Trophoblast cell (in vitro differentiated cells and primary cell): Measurements from ENCODE around the gene SLC5A10.
A peak's percentile ranks its signal among the peaks of the same experiment; 100 is the strongest.

Experiments
- DNase-seq, 2 donors: peaks; one replicate each; pipeline ENCODE4 v3.0.0-alpha.2; 2016
- H2AFZ ChIP-seq: 2 replicates; pipeline ENCODE4 v1.6.1; 2013; ENCODE audit warnings: low read length, moderate library complexity, mild to moderate bottlenecking; ENCODE audit not compliant: insufficient read depth, poor library complexity
- H2AK5ac ChIP-seq: 2 replicates; pipeline ENCODE4 v1.6.1; 2013; ENCODE audit warnings: mild to moderate bottlenecking, low read length
- H2BK120ac ChIP-seq: 2 replicates; pipeline ENCODE4 v1.6.1; 2013; ENCODE audit warnings: low read length, mild to moderate bottlenecking, moderate library complexity; ENCODE audit not compliant: insufficient read depth, poor library complexity
- H2BK12ac ChIP-seq: 2 replicates; pipeline ENCODE4 v1.6.1; 2013; ENCODE audit warnings: mild to moderate bottlenecking, low read length, moderate library complexity
- H2BK5ac ChIP-seq: 2 replicates; pipeline ENCODE4 v1.6.1; 2013; ENCODE audit warnings: low read length, low read depth, moderate library complexity, mild to moderate bottlenecking; ENCODE audit not compliant: poor library complexity
- H3K14ac ChIP-seq: 2 replicates; pipeline ENCODE4 v1.6.1; 2013; ENCODE audit warnings: mild to moderate bottlenecking, low read length
- H3K18ac ChIP-seq: 2 replicates; pipeline ENCODE4 v1.6.1; 2013; ENCODE audit warnings: mild to moderate bottlenecking, low read length
- H3K23ac ChIP-seq: 2 replicates; pipeline ENCODE4 v1.6.1; 2013; ENCODE audit warnings: low read length
- H3K27ac ChIP-seq: 2 replicates; pipeline ENCODE4 v1.5.1; 2013; ENCODE audit warnings: low read depth, mild to moderate bottlenecking, inconsistent platforms, low read length, moderate library complexity
- H3K27me3 ChIP-seq: 2 replicates; pipeline ENCODE4 v1.6.1; 2013; ENCODE audit warnings: inconsistent platforms, mild to moderate bottlenecking, low read length, moderate library complexity; ENCODE audit not compliant: insufficient read depth
- H3K36me3 ChIP-seq, 2 experiments: 1 replicate in 1 of 2; 2 replicates in 1 of 2; pipeline ENCODE4 v1.6.1; 2013; ENCODE audit warnings: low read length in 2 of 2, mild to moderate bottlenecking in 2 of 2, moderate library complexity in 1 of 2; ENCODE audit not compliant: insufficient read depth in 2 of 2, control insufficient read depth in 1 of 2
- H3K4ac ChIP-seq: 2 replicates; pipeline ENCODE4 v1.6.1; 2013; ENCODE audit warnings: low read depth, mild to moderate bottlenecking, low read length, moderate library complexity
- H3K4me1 ChIP-seq, 2 experiments: 1 replicate in 1 of 2; 2 replicates in 1 of 2; pipeline ENCODE4 v1.6.1; 2013; ENCODE audit warnings: low read length in 2 of 2, mild to moderate bottlenecking in 2 of 2, moderate library complexity in 1 of 2; ENCODE audit not compliant: insufficient read depth in 2 of 2, control insufficient read depth in 1 of 2
- H3K4me2 ChIP-seq: 2 replicates; pipeline ENCODE4 v1.6.1; 2013; ENCODE audit warnings: inconsistent platforms, mild to moderate bottlenecking, low read length, moderate library complexity
- H3K4me3 ChIP-seq: 2 replicates; pipeline ENCODE4 v1.5.1; 2013; ENCODE audit warnings: mild to moderate bottlenecking, low read depth, low read length, inconsistent platforms
- H3K79me1 ChIP-seq: one replicate; pipeline ENCODE4 v1.6.1; 2013; ENCODE audit warnings: low read length
- H3K79me2 ChIP-seq: 2 replicates; pipeline ENCODE4 v1.6.1; 2013; ENCODE audit warnings: low read length, mild to moderate bottlenecking; ENCODE audit not compliant: control insufficient read depth, insufficient read depth, poor library complexity
- H3K9ac ChIP-seq: 2 replicates; pipeline ENCODE4 v1.6.1; 2013; ENCODE audit warnings: mild to moderate bottlenecking, low read length
- H3K9me3 ChIP-seq: 2 replicates; pipeline ENCODE4 v1.6.1; 2013; ENCODE audit warnings: low read depth, mild to moderate bottlenecking, control low read depth, inconsistent platforms, low read length; ENCODE audit not compliant: insufficient read depth
- H4K12ac ChIP-seq: 2 replicates; pipeline ENCODE4 v1.6.1; 2013; ENCODE audit warnings: low read depth, mild to moderate bottlenecking, low read length, moderate library complexity
- H4K8ac ChIP-seq: 2 replicates; pipeline ENCODE4 v1.6.1; 2013; ENCODE audit warnings: low read depth, mild to moderate bottlenecking, low read length, moderate library complexity
- H4K91ac ChIP-seq: one replicate; pipeline ENCODE4 v1.6.1; 2013; ENCODE audit warnings: low read depth, mild to moderate bottlenecking, low read length, moderate library complexity
- WGBS: extraction: QIAGEN DNeasy Blood & Tissue Kit; methylation state at CpG from one replicate; pipeline ENCODE4 v1.1.7; 2013; ENCODE audit warnings: missing lambda C conversion rate; ENCODE audit not compliant: insufficient read length, insufficient coverage; ENCODE audit errors: extremely low coverage; 5-methylcytosine and 5-hydroxymethylcytosine counted together

The SLC5A10 gene

GRCh38 chr17:19002805-19003542 lies 51.0 kb downstream of the SLC5A10 start:
- H2AFZ ChIP-seq, result no peak overlapping the region

GRCh38 chr17:19003543-19004420 lies 51.8 kb downstream of the SLC5A10 start:
- Histone ChIP-seq H3K4me1 (peaks cover 21 to 34% of the 10 kb centered on the region in 2 experiments), H4K12ac (peak overlapping the region; percentile 39), H3K79me2 (peaks cover 15% of the 10 kb centered on the region), H3K4ac (peak overlapping the region; percentile 46), H3K4me2 (peak overlapping the region; percentile 88), H3K36me3 (peaks cover 13 to 17% of the 10 kb centered on the region in 2 experiments), H3K9ac (peak overlapping the region; percentile 39), H2BK120ac (peak overlapping the region; percentile 91), H3K4me3 (peak overlapping the region; percentile 75), H3K27ac (peak overlapping the region; percentile 57), H3K79me1 (peaks cover 22% of the 10 kb centered on the region), H3K23ac (no peak overlapping the region), H3K14ac (peak overlapping the region; percentile 65), H4K8ac (peak overlapping the region; percentile 30), H3K18ac (peak overlapping the region; percentile 83), H2AFZ (peak overlapping the region; percentile 59), H2BK12ac (peak overlapping the region; percentile 10), H3K27me3 (no peaks in the 10 kb centered on the region), H4K91ac (peak overlapping the region; percentile 91), H3K9me3 (no peaks in the 10 kb centered on the region), H2BK5ac (peak overlapping the region; percentile 29), H2AK5ac (peak overlapping the region; percentile 42)
- DNase-seq, result peak; percentile 14 to 59
- WGBS, result no CpG with 5 or more reads among the region's 73 CpGs

More at GRCh38 chr17:19002805-19003542, 51.0 kb downstream of the SLC5A10 start:
- WGBS, result no CpG with 5 or more reads among the region's 11 CpGs
- Histone ChIP-seq H3K4ac (peak overlapping the region; percentile 42), H4K12ac (no peak overlapping the region), H3K4me1 (peaks cover 21 to 34% of the 10 kb centered on the region in 2 experiments), H4K91ac (peak overlapping the region; percentile 64), H2BK5ac (no peak overlapping the region), H2BK12ac (no peak overlapping the region), H4K8ac (peak overlapping the region; percentile 30), H3K4me2 (peak overlapping the region; percentile 62), H3K9ac (no peak overlapping the region), H3K9me3 (no peaks in the 10 kb centered on the region), H3K23ac (no peak overlapping the region), H3K4me3 (peak overlapping the region; percentile 75), H3K18ac (peak overlapping the region; percentile 28), H3K79me2 (peaks cover 15% of the 10 kb centered on the region), H3K36me3 (peaks cover 15 to 17% of the 10 kb centered on the region in 2 experiments), H3K79me1 (peaks cover 22% of the 10 kb centered on the region), H3K27me3 (no peaks in the 10 kb centered on the region), H3K14ac (peak overlapping the region; percentile 52), H2BK120ac (peak overlapping the region; percentile 12), H3K27ac (no peak overlapping the region), H2AK5ac (peak overlapping the region; percentile 42)
- DNase-seq, result no peak

- Histone ChIP-seq H4K8ac (peak within 1 kb of the TSS; percentile 30), H3K18ac (peak within 1 kb of the TSS; percentile 83), H2AK5ac (peak within 1 kb of the TSS; percentile 69), H3K23ac (no peak within 1 kb of the TSS), H3K27ac (peak within 1 kb of the TSS; percentile 57), H3K79me2 (peaks cover 15% of the 10 kb centered on the region), H2BK5ac (peak within 1 kb of the TSS; percentile 29), H4K12ac (peak within 1 kb of the TSS; percentile 39), H3K4me2 (peak within 1 kb of the TSS; percentile 88), H3K27me3 (no peaks in the 10 kb centered on the region), H3K9me3 (no peaks in the 10 kb centered on the region), H2AFZ (peak within 1 kb of the TSS; percentile 59), H4K91ac (peak within 1 kb of the TSS; percentile 91), H3K36me3 (peaks cover 10 to 13% of the 10 kb centered on the region in 2 experiments), H3K79me1 (peaks cover 22% of the 10 kb centered on the region), H3K4me3 (peak within 1 kb of the TSS; percentile 75), H3K14ac (peak within 1 kb of the TSS; percentile 65), H3K4me1 (peaks cover 21 to 34% of the 10 kb centered on the region in 2 experiments), H2BK120ac (peak within 1 kb of the TSS; percentile 91), H3K9ac (peak within 1 kb of the TSS; percentile 39), H2BK12ac (peak within 1 kb of the TSS; percentile 15), H3K4ac (peak within 1 kb of the TSS; percentile 46)
- WGBS, result no CpG with 5 or more reads among the region's 67 CpGs
- peak; percentile 70 to 82 for DNase-seq
These were observed 52.6 kb downstream of the SLC5A10 start, which contains the start of gene FAM83G for GRCh38 chr17:19004421-19005136. Gene FAM83G, minus strand, starts transcription at chr17:19004764. Its CDS starts 723 bp downstream, at chr17:19004041.
